Measurements from ENCODE around the gene APPL1.

- TF ChIP-seq CTCF (tag by site-specific recombination; IDR thresholded peaks at IDR 0.05), result no peak
- no peak for TF ChIP-seq ZNF561 (tag by site-specific recombination; IDR thresholded peaks at IDR 0.05; ENCODE audit: borderline replicate concordance)
- no peak for TF ChIP-seq SP7 (tag by site-specific recombination; IDR thresholded peaks at IDR 0.05)
- TF ChIP-seq ZNF274 (IDR thresholded peaks at IDR 0.05; ENCODE audit: low read length), result no peak
- TF ChIP-seq ZNF274 (tag by site-specific recombination; IDR thresholded peaks at IDR 0.05; ENCODE audit: borderline replicate concordance), result no peak
- TF ChIP-seq ZNF610 (tag by site-specific recombination; IDR thresholded peaks at IDR 0.05; ENCODE audit: borderline replicate concordance), result no peak
Observed at GRCh38 chr3:57184526-57184925, 43.0 kb upstream of the APPL1 start.
